Measurements from ENCODE around the gene LRP10.

Gene LRP10

DNA sequence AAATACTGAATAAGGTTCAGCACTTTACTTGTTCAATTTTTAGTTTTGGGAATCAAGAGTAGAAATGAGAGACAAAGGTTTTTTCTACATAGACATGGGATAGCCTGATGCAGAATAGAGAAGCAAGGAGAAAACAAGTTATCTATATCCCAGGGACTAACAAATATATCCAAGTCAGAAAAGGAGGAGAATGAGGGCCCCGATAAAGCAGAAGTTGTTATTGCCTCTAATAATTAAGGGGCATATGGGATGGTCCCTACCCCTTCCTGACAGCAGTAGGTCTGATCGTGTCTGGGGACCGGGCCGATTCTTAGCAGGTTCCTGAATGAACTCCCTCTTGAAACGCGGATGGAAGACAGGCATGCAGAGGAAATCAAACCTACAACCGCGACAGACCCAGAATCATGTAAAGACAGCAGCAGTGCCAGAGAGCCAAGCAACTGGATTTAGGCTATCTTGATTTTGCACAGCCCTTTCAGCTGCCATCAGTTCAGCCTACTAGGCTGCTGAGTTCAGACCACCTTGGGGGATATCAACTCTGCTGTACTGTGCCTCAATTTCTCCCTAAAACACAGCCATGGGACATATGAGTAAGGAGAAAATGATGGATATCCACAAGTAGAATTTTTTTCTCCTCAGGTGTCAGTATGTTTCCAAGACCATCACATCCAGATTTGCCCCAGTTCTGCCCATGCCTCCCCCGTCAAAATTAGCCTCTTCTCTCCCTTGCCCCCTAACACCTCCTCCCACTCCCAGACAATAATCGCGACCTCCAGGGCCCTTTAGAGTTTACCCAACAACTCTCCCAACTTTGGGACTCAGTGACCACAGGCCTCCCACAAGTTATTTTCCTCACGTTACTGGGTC lies 56.9 kb downstream of the LRP10 start:
- TF ChIP-seq, protein P1, sequence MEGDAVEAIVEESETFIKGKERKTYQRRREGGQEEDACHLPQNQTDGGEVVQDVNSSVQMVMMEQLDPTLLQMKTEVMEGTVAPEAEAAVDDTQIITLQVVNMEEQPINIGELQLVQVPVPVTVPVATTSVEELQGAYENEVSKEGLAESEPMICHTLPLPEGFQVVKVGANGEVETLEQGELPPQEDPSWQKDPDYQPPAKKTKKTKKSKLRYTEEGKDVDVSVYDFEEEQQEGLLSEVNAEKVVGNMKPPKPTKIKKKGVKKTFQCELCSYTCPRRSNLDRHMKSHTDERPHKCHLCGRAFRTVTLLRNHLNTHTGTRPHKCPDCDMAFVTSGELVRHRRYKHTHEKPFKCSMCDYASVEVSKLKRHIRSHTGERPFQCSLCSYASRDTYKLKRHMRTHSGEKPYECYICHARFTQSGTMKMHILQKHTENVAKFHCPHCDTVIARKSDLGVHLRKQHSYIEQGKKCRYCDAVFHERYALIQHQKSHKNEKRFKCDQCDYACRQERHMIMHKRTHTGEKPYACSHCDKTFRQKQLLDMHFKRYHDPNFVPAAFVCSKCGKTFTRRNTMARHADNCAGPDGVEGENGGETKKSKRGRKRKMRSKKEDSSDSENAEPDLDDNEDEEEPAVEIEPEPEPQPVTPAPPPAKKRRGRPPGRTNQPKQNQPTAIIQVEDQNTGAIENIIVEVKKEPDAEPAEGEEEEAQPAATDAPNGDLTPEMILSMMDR (IDR thresholded peaks at IDR 0.05; ENCODE audit: low read depth, low read length, missing control alignments) = no peak
- in situ Hi-C loops (cut with HindIII; ENCODE audit: low pct_ligation_motif_present, low sequenced_read_pairs) = no loop called here
- no peak for DNase-seq
- Histone ChIP-seq H3K27ac (peak overlapping the region; percentile 86), H3K4me3 (ENCODE audit: low read depth, low read length) (peak overlapping the region; percentile 99), H3K36me3 (replicated peaks) (peaks cover 26% of the 10 kb centered on the region), H3K27me3 (replicated peaks) (no peaks in the 10 kb centered on the region)

DNA sequence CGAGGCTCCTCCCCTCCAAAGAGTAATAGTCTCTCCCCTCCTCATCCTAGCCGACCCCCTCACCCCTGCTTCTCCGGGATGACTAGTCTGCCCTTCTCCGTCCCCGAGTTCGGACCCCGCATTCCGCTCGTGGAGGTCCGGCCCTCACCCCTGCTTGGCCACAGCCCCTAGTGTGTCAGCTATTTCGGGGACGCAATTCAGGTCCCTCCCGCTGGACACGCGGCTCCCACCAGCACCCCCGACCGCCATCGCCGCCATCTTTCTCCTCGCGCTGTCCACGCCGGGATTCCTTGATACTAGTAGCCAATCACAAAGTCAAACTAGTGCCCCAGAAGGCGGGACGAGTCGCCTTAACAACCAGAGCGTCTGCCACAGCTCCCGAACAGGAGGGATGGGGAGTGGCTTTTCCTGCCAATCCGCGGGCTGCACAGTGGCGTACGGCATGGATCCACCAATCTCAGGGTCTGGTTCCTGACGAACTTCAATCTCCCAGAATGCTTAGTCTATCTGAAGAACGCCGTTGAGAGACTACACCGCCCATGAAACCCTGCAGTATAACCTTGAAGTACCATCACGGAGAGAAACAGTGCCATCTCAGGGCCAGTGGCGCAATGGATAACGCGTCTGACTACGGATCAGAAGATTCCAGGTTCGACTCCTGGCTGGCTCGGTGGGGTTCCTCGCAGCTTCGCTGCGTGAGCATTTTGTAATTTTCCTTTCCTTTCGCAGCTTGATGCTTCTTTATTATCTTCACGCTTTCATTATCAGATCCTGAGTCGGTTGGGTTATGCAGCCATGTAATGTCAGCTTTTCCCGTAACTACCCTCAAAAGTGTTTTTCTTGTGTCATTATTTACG lies 57.8 kb downstream of the LRP10 start, which contains the start of gene PRMT5:
Gene PRMT5 (minus strand): TSS at position 273 of the 857 bp plus-strand sequence. CDS start 15 bp downstream, at position 258.
- peak; percentile 100 for DNase-seq
- H3K27me3 ChIP-seq (replicated peaks) = no peaks in the 10 kb centered on the region
- TF ChIP-seq, protein P1 (IDR thresholded peaks at IDR 0.05; ENCODE audit: low read depth, low read length, missing control alignments) = no peak
- peak within 1 kb of the TSS; percentile 99 for H3K4me3 ChIP-seq (ENCODE audit: low read depth, low read length)
- H3K27ac ChIP-seq = peak within 1 kb of the TSS; percentile 86
- H3K36me3 ChIP-seq (replicated peaks) = peaks cover 18% of the 10 kb centered on the region
- in situ Hi-C loops (cut with HindIII; ENCODE audit: low pct_ligation_motif_present, low sequenced_read_pairs) = no loop called here

DNA sequence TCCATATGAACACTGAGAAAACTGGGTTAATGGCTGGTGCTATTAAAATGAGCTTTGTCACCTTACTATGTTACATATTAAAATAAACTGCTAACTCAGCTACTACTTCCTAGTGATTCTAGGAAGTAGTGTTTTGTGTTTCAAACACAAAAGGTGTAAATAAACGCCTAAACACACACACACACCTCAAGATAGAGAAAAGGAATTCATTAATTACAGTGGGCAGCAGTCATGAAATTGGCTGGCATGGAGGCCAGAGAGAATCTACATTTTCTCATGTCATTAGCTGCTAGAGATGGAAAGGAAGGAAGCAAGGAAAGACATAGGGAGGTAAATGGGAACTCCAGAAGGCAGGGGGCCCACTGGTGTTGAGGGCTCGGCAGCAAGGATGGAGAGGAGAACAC lies 58.4 kb downstream of the LRP10 start:
- TF ChIP-seq, protein P1 (IDR thresholded peaks at IDR 0.05; ENCODE audit: low read depth, low read length, missing control alignments) = no peak
- Histone ChIP-seq H3K27ac (peak overlapping the region; percentile 54), H3K27me3 (replicated peaks) (no peaks in the 10 kb centered on the region), H3K36me3 (replicated peaks) (peaks cover 12% of the 10 kb centered on the region), H3K4me3 (ENCODE audit: low read depth, low read length) (peak overlapping the region; percentile 99)
- no peak for DNase-seq
- in situ Hi-C loops (cut with HindIII; ENCODE audit: low pct_ligation_motif_present, low sequenced_read_pairs) = no loop called here
